Measurements from ENCODE around the gene MUC2.

MUC2 gene

DNA sequence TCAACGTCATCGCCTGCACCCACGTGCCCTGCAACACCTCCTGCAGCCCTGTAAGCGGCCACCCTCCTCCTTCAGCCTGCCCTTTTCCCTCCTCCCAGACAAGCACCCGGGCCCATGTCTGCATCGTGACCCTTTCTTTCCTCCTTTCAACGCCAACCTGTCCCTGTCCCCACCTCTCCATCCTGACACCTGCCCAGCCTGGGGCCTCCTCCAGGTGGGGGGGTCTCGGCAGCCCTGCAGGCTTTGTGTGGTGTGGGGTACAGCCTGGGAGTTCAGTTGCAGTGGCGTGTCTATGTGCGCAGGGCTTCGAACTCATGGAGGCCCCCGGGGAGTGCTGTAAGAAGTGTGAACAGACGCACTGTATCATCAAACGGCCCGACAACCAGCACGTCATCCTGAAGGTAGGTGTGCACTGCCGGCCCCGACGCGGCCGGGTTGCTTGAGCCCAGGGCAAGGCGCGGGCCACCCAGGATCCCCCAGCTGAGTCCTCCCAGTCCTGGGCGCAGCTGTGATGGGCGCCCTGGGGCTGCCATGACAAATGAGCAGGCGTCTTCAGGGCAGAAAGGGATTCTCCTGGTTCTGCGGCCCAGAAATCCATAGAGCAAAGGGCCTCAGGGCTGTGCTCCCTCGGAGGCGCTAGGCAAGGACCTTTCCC, 33.7 kb downstream of the MUC2 start:
- H3K4me3 ChIP-seq (replicated peaks in 1 of 2; ENCODE audit: low read depth in 2 of 2, low read length in 2 of 2), result no peak overlapping the region
- TF ChIP-seq, protein P1, sequence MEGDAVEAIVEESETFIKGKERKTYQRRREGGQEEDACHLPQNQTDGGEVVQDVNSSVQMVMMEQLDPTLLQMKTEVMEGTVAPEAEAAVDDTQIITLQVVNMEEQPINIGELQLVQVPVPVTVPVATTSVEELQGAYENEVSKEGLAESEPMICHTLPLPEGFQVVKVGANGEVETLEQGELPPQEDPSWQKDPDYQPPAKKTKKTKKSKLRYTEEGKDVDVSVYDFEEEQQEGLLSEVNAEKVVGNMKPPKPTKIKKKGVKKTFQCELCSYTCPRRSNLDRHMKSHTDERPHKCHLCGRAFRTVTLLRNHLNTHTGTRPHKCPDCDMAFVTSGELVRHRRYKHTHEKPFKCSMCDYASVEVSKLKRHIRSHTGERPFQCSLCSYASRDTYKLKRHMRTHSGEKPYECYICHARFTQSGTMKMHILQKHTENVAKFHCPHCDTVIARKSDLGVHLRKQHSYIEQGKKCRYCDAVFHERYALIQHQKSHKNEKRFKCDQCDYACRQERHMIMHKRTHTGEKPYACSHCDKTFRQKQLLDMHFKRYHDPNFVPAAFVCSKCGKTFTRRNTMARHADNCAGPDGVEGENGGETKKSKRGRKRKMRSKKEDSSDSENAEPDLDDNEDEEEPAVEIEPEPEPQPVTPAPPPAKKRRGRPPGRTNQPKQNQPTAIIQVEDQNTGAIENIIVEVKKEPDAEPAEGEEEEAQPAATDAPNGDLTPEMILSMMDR (IDR thresholded peaks at IDR 0.05; ENCODE audit: low read depth, low read length), result no peak
- DNase-seq (ENCODE audit: low read depth in 2 of 2), result no peak

DNA sequence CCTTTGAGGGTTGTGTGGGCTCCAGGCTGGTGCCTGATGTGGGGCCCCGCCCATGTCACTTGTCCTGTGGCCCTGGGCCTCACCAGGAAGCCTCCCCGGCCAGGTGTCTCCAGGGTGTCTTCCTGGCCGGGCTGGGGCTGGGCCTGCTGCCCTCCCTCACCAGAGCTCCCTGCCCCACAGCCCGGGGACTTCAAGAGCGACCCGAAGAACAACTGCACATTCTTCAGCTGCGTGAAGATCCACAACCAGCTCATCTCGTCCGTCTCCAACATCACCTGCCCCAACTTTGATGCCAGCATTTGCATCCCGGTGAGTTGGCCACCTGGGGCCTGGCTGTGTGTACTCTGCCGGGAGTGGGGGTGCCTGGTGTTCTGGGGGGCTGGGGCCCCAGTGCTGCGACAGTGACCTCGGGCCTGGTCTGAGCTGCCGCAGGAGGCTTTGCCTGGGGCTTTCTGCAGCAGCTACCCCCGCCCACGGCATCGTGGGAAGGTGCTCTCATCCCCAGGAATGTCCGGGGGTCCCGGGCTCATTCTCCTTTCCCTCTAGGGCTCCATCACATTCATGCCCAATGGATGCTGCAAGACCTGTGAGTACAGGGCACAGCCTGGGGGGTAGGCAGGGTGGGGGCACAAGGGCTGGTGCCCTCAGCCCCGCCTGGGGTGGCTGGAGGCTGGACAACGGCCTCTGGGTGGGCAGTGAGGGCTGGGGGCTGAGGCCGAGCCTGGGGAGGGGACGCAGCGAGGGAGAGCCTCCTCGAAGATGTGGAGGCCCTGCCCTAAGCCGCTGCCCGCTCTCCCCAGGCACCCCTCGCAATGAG, 34.6 kb downstream of the MUC2 start:
- no peak for DNase-seq (ENCODE audit: low read depth in 2 of 2)
- TF ChIP-seq, protein P1 (IDR thresholded peaks at IDR 0.05; ENCODE audit: low read depth, low read length), result no peak
- no peak overlapping the region for H3K4me3 ChIP-seq (replicated peaks in 1 of 2; ENCODE audit: low read depth in 2 of 2, low read length in 2 of 2)

DNA sequence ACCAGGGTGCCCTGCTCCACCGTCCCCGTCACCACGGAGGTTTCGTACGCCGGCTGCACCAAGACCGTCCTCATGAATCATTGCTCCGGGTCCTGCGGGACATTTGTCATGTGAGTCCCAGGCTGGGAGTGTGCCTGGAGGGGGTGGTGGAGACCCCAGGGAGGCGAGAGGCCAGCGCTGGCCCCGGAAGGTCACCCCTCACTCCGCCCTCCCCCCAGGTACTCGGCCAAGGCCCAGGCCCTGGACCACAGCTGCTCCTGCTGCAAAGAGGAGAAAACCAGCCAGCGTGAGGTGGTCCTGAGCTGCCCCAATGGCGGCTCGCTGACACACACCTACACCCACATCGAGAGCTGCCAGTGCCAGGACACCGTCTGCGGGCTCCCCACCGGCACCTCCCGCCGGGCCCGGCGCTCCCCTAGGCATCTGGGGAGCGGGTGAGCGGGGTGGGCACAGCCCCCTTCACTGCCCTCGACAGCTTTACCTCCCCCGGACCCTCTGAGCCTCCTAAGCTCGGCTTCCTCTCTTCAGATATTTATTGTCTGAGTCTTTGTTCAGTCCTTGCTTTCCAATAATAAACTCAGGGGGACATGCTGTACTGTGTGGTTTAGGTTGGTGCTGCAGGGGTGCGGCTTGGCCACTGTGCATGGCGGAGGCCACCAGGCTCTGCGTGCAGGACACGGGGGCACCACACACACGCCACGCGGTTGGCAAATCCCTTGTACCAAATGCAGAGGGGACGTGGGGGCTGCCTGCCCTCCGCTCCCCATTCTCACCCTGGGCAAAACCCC, 35.4 kb downstream of the MUC2 start:
- H3K4me3 ChIP-seq (replicated peaks in 1 of 2; ENCODE audit: low read depth in 2 of 2, low read length in 2 of 2), result no peak overlapping the region
- TF ChIP-seq, protein P1 (IDR thresholded peaks at IDR 0.05; ENCODE audit: low read depth, low read length), result no peak
- no peak for DNase-seq (ENCODE audit: low read depth in 2 of 2)

DNA sequence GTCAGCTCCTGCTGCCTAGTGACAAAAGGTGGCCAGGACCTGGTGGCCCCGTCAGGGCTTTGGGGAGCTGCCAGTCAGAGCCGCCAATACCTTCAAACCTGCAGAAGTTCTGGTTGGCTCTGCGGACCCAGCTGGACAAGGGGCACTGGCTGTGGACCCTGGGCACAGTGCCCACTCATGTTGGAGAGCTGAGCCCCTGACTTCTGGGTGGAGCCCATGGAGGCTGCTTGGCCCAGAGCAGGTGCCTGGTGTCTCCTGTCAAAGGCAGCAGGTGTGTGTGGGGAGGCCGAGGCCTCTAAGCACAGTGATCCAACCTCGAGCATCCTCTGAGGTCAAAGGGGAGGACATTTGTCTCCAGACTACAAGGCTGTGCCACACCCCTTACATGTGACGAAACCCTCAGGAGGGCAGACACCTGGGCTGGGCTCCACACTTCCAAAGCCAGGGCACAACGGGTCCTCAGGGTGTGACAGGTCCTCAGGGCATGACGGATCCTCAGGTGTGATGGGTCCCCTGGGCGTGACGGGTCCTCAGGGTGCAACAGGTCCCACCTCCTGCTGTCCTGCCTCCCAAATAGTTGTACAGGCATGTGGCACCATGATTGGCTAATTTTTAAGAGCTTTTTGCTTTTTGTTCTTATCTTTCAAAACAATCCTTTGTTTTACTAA, 37.0 kb downstream of the MUC2 start:
- TF ChIP-seq, protein P1 (IDR thresholded peaks at IDR 0.05; ENCODE audit: low read depth, low read length), result no peak
- DNase-seq (ENCODE audit: low read depth in 2 of 2), result no peak
- no peak overlapping the region for H3K4me3 ChIP-seq (replicated peaks in 1 of 2; ENCODE audit: low read depth in 2 of 2, low read length in 2 of 2)

DNA sequence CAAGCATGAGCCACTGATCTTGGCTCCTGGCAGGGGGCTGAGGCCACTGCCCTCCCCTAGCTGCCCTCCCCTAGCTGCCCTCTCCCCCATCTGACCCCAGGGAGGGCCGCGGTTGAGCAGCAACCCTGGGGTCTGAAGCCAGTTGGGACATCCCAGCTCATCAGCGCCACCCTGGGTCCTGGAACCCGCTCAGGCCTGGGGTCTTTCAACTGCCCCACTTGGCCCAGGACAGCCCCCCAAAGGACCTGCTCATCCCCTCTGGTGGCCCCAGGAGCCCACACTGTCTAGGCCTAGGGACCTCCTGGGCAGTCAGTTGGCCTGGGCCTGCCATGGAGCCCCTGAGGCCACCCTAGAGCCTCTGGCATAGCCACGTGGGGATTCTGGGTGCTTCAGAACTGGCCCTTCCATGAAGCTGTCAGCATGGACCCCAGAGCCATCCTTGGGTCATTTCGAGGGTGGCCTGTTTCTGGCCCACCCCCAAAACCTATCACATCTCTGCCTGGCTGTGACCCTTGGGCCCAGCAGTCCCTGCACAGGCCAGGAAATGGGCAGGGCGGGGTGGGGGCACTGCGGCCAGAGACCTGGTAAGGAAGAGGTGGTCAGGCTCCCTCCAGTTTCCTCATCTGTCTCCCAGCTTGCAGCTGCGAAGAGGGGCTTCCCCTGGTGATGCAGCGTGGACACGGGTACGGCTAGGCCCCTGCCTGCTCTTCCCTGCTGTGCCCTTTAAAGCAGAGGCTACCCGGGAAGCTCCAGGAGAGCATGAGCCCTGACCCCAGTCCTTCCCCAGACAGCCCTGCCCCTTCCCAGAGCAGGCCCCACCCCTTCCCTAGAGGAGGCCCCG, 37.9 kb downstream of the MUC2 start:
- TF ChIP-seq, protein P1 (IDR thresholded peaks at IDR 0.05; ENCODE audit: low read depth, low read length), result no peak
- no peak overlapping the region for H3K4me3 ChIP-seq (replicated peaks in 1 of 2; ENCODE audit: low read depth in 2 of 2, low read length in 2 of 2)
- no peak for DNase-seq (ENCODE audit: low read depth in 2 of 2)

Data from cardiac fibroblast (primary cell).